KG1 (cell line): Measurements from ENCODE around the gene FOSB.
A peak's percentile ranks its signal among the peaks of the same experiment; 100 is the strongest.

ENCODE experiments used
- DNase-seq: peaks from one replicate; lab custom pipeline; 2025; lab: John Stamatoyannopoulos, UW

The FOSB gene

GRCh38 chr19:45442778-45443461 lies 24.9 kb upstream of the FOSB start:
- DNase-seq = no peak

DNA sequence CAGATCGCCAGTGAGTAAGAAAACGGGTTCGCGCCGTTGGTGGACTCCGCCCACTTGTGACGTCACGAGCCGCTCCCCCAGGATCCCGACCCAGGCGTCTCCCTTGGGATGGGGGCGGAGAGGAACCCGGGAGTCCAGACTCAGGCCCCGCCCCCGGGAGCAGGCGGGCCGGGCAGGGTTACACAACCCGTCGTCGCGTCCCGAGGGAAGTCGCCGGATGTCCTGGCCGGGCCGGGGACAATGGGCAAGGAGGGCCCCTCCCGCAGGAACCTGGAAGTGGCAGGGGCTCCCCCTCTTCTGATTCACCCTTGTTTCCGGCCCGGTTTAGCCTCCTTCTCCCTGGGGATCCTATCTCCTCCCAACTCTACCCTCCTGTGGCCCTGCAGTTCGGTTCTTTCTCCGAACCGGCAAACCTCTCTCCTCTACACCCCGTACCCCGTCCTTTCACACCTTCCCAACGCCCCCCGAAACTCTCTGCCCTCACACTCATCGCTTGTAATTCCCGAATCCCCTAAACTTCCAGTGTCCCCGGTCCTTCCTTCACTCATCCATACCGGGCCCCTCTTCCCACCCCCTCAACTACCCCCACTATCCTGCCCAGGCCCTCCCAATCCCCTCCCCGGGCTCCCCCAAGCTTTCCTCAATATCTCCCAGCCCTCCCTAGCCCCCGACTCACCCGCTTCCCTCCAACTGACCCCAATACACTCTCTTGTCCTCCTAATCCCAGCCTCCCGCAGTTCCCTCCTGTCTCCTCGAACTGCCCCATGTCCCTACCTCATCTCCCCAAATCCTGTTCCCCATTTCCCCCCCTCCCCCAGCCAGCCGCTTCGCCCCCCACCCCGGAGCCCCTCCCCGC lies 24.1 kb upstream of the FOSB start:
- DNase-seq = no peak

GRCh38 chr19:45444318-45445041 lies 23.3 kb upstream of the FOSB start:
- no peak for DNase-seq

- DNase-seq = no peak
These were observed 22.7 kb upstream of the FOSB start for GRCh38 chr19:45445139-45445538.

GRCh38 chr19:45446295-45446694 lies 21.5 kb upstream of the FOSB start:
- peak; percentile 28 for DNase-seq

- no peak for DNase-seq
These were observed 20.9 kb upstream of the FOSB start for GRCh38 chr19:45446944-45447343.

DNA sequence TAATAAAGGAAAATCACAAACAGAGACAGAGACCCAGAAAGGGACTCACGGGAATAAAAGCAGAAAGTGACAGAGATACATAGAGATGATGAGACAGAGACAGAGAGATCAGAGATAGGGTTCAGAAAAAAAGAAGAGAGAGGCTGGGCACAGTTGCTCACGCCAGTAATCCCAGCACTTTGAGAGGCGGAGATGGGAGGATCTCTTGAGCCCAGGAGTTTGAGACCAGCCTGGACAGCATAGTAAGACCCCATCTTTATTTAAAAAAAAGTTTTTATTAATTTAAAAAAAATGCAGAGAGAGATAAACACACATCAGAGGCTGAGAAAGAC lies 19.4 kb upstream of the FOSB start:
- DNase-seq = no peak

DNA sequence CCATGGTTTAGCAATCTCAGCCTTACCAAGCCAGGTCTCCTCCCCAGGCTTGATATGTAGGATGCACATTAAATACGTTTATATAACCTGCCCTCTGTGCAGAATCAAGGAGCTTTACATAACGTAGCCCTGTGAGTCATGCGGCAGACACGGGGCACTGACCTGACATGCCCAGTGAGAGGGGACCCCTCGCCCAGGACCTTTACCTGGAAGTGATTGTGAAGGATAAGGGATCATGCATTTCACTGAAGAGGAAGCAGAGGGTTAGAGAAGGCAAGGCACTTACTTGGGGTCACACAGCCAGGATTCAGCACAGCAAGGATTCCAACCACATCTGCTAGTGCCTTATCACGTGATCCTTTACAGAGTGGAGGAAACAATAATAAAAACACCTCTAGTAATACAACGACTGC lies 18.9 kb upstream of the FOSB start:
- DNase-seq = no peak

GRCh38 chr19:45450012-45450333 lies 17.8 kb upstream of the FOSB start:
- peak; percentile 26 for DNase-seq

- DNase-seq = no peak
These were observed 16.5 kb upstream of the FOSB start for GRCh38 chr19:45451131-45451849.

GRCh38 chr19:45451850-45452387 lies 15.9 kb upstream of the FOSB start:
- DNase-seq = no peak

DNA sequence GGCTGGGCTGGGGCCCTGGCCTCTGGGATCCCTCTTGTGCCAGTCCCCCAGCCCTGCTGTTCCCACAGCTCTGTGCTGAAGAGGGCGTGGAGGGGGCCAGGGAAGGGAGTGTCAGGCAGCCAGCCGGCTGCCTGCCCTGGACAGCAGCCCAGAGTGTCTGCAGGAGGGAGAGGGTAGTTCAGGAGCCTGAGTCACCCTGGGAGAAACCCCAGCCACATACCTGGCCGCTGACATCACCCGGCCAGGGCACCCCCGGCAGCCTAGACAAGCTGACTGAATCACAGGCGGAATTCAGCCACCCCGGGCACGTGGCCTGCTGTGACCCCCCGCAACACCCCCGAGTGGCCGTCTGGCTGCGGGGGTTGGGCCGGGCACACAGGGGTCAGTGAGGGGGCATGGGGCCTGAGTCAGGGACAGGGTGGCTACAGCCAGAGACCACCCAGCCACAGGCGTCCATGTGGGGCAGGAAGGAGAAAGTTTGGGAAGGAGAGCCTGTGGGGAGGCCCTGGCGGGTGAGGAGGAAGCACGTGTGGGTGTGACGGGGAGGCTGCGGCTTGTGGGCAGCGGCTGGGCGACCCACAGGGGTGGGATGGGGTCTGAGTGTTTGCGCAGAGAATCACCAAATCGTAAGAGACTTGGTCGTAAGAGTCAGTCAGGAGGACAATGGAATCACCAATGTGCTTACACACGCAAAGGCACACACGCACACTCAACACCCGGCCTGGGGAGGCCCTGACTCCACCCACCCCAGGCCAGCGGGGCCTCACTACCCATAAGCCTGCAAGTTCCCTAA lies 11.9 kb upstream of the FOSB start:
- DNase-seq = peak; percentile 49

DNA sequence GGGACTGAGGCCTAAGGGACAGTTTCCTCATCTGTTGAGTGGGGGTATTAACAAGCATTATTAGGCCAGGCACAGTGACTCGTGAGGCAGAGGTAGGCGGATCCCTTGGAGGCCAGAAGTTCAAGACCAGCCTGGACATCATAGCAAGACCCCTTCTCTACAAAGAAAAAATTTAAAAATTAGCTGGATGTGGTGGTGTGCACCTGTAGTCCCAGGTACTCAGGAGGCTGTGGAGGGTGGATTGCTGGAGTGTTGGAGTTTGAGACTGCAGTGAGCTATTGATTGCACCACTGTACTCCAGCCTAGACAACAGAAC lies 11.3 kb upstream of the FOSB start:
- DNase-seq = no peak

DNA sequence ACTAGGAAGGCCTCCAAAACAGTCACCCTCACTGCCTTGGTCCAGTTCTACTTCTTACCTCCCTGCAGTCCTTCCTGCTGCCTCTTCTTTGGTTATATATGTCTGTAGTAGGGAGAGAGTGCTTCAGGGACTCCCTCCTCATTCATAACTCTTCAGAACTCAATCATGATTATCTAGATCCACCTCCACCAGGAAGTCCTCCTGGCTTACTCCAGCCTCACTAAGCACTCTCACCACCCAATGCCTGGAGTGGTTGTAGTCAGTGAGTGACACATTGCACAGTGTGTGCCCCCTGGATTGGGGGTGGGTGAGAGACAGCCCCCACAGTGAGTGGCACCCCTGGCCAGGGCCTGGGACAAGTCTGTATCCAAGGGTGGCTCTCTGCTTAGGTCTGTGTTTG lies 10.0 kb upstream of the FOSB start:
- DNase-seq = no peak

GRCh38 chr19:45460807-45461347 lies 6.9 kb upstream of the FOSB start:
- DNase-seq = no peak

GRCh38 chr19:45462174-45462573 lies 5.6 kb upstream of the FOSB start:
- DNase-seq = no peak

DNA sequence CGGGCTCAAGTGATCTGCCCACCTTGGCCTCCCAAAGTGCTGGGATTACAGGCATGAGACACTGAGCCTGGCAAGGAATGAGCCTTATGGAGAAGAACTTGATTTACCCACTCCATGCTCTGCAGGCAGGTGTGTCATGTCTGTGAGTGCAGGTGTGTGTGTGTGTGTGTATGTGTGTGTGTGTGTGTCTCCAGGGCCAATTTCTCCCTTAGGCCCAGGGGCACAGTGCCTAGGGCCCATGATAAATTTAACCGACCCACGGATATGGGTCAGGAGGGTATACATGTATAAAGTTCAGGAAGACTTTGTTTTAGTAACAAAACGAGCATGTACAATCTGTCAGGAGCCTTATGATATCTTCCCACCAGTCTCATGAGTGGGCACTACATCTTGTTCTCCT lies 4.6 kb upstream of the FOSB start:
- no peak for DNase-seq

GRCh38 chr19:45464274-45464673 lies 3.5 kb upstream of the FOSB start:
- no peak for DNase-seq

DNA sequence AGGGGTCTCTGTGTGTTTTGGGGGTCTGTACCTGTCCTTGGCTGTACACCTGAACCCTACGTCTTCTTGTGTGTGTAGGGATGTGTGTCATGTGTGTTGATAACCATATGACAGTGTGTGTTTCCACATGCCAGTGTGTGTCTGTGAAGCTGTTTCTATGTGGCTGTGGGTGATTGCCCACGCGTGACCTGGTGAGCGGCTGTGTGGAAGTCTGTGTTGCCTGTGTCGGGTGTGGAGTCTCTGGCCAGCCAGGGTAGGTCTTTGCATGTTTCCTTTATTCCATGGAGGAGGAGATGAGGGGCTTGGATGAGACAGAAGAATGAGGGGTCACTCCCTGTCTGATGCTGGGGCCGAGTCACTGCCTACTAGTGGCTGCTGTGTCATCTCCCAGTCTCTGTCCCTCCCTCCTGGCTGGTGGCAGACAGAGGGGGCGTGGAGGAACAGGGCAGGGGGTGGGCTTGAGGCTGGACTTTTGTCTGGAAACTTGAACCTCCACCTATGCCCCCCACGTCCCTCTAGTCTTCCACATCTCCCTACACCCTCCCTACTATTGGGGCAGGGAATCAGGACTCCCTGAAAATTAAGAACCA lies 2.8 kb upstream of the FOSB start:
- DNase-seq = no peak

DNA sequence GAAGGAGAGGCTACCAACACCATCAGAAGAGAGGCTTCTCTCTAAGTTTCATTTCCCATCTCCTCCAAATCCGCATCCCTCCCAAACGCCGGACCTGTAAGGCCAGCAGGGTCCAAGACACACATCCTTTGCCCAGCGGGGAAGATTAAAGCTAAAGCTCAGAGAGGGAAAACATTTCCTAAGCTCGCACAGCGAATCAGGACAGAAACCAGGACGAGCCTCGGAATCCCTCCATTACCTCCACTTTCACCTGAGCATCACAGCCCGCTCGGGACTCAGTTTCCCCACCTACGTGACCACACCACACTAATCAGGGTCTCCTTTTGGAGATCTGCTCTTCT lies 711 bp upstream of the FOSB start:
- no peak for DNase-seq

DNA sequence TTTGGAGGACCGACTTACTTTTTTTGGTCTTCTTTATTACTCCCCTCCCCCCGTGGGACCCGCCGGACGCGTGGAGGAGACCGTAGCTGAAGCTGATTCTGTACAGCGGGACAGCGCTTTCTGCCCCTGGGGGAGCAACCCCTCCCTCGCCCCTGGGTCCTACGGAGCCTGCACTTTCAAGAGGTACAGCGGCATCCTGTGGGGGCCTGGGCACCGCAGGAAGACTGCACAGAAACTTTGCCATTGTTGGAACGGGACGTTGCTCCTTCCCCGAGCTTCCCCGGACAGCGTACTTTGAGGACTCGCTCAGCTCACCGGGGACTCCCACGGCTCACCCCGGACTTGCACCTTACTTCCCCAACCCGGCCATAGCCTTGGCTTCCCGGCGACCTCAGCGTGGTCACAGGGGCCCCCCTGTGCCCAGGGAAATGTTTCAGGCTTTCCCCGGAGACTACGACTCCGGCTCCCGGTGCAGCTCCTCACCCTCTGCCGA lies 409 bp downstream of the FOSB start:
- no peak for DNase-seq
